Prostate gland (tissue), 2 donors: ENCODE results near the gene GNAI3.

Source experiments
- CTCF ChIP-seq, 4 experiments: fragments of 200-600 bp in 2 of 4; fragments of 450-650 bp in 2 of 4; sonication (generic) in 2 of 4; IDR thresholded peaks; 1 replicate in 3 of 4; 2 replicates in 1 of 4; pipeline ENCODE4 v1.5.1; 2016 to 2019; ENCODE audit warnings: antibody characterized with exemption in 4 of 4, mild to moderate bottlenecking in 2 of 4, moderate library complexity in 2 of 4
- POLR2A ChIP-seq: fragments of 450-650 bp; IDR thresholded peaks from one replicate; pipeline ENCODE4 v1.6.1; 2016; ENCODE audit warnings: antibody characterized with exemption, mild to moderate bottlenecking
- POLR2AphosphoS5 ChIP-seq: sonication (generic); formaldehyde crosslinking; IDR thresholded peaks from one replicate; pipeline ENCODE4 v1.6.1; 2017; ENCODE audit warnings: antibody characterized with exemption

GRCh38 chr1:109514846-109515245 lies 33.6 kb upstream of the GNAI3 start:
- TF ChIP-seq POLR2AphosphoS5 (no peak), CTCF (IDR thresholded peaks at IDR 0.05) (no peak), POLR2A (no peak)
